Gastroesophageal sphincter (tissue), 4 donors: ENCODE results near the gene MB21D2. TPM values are rescaled to one million over a fixed set of nuclear protein-coding genes. Genes with fewer than 3 reads are reported as not detected.
A peak's percentile ranks its signal among the peaks of the same experiment; 100 is the strongest.

Experiments used
- ATAC-seq: fragments of 150-250 bp; one replicate; pipeline ENCODE4 v1.9.1; 2016; ENCODE audit warnings: mild to moderate bottlenecking, moderate library complexity
- H3K27ac ChIP-seq, 4 donors: fragments of 200-600 bp; sonication (generic) in 3 of 4; 1 replicate in 3 of 4; 2 replicates in 1 of 4; pipeline ENCODE4 v1.5.1; 2016 to 2019
- H3K27me3 ChIP-seq: fragments of 200-600 bp; sonication (generic); one replicate; pipeline ENCODE4 v1.5.1; 2019
- H3K36me3 ChIP-seq, 2 donors: fragments of 200-600 bp; sonication (generic); one replicate each; pipeline ENCODE4 v1.5.1; 2019; ENCODE audit warnings: control low read depth in 1 of 2
- H3K4me1 ChIP-seq, 3 donors: fragments of 200-600 bp; sonication (generic); 1 replicate in 2 of 3; 2 replicates in 1 of 3; pipeline ENCODE4 v1.5.1; 2016 to 2019; ENCODE audit warnings: control low read depth in 2 of 3
- H3K4me3 ChIP-seq, 2 donors: fragments of 200-600 bp; sonication (generic); one replicate each; pipeline ENCODE4 v1.5.1; 2019; ENCODE audit warnings: mild to moderate bottlenecking in 1 of 2, moderate library complexity in 1 of 2
- H3K9me3 ChIP-seq, 3 donors: fragments of 200-600 bp; sonication (generic); one replicate each; pipeline ENCODE4 v1.5.1; 2017 to 2019; ENCODE audit warnings: control low read depth in 2 of 3
- EP300 ChIP-seq: sonication (generic); formaldehyde crosslinking; IDR thresholded peaks from one replicate; pipeline ENCODE4 v1.6.1; 2017; ENCODE audit warnings: antibody characterized with exemption, mild to moderate bottlenecking
- POLR2A ChIP-seq, 2 donors: fragments of 450-650 bp; IDR thresholded peaks; one replicate each; pipeline ENCODE4 v1.6.1; 2017; ENCODE audit warnings: antibody characterized with exemption in 2 of 2, mild to moderate bottlenecking in 2 of 2, moderate library complexity in 1 of 2
- POLR2AphosphoS5 ChIP-seq: sonication (generic); formaldehyde crosslinking; IDR thresholded peaks from one replicate; pipeline ENCODE4 v1.6.1; 2017; ENCODE audit warnings: antibody characterized with exemption
- WGBS, 2 donors: methylation state at CpG; one replicate each; pipeline ENCODE4 v1.1.5; 2018; ENCODE audit warnings: low coverage in 1 of 2; 5-methylcytosine and 5-hydroxymethylcytosine counted together
- total RNA-seq, 4 donors: library from RNA; depleted of rRNA; stranded (reverse); fragments of >200 nt; gene quantifications; one replicate each; pipeline ENCODE4 v1.1.0, GENCODE V29; 2016
- TF ChIP-seq, protein P1 (sequence below), 4 experiments: fragments of 200-600 bp in 2 of 4; fragments of 450-650 bp in 2 of 4; sonication (generic) in 1 of 4; IDR thresholded peaks; one replicate each; pipeline ENCODE4 v1.5.1; 2017 to 2019; ENCODE audit warnings: antibody characterized with exemption in 4 of 4, mild to moderate bottlenecking in 2 of 4, moderate library complexity in 2 of 4

The MB21D2 gene
- total RNA-seq, 4 donors from 2014 or later: 7.0 to 11.5 (median 9.3) TPM

DNA sequence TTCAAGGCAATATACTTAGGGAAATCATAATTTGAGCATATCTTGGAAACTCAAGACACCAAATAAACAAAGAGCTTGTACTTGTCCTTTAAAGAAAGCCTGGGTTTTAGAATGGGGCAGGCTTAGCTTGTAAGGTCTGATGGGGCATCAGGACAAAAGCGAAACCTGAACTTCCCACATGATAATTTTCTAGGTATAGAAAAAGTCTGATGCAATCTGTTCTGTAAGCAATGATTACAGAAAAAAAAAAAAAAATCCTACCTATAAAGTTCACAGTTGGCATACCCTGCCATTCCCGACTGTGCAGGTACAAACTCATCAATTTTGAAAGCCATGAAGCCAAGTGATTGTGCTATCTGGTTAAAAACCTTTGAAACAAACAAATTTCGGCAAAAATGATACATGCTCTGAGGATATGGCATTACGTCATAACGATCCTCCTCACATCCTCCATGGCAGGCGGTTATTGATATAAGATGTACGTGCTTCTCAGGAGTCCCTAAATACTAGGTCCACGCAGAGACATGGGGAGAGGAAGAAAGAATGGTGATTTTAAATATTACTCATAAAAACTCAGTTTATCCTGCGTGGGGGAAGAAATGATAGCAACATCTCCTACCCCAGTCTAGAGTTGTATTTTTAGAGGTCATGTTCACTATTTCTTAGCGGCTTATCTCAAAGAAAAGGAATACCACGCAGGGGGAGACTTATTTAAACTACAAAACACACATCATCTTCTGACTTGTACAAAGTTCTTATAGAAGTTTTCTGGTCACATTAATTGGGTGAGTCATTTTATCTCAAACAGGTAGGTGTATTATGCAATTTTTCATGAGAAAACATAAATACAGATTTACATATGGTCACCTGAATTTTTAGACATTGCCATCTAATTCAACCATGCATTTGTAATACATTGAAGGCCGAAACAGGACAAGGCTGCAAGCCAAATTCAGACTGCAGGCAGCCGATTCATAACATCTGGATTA is 27.0 kb downstream of the MB21D2 start:
- TF ChIP-seq EP300: no peak
- no peak for TF ChIP-seq POLR2AphosphoS5
- TF ChIP-seq POLR2A (IDR thresholded peaks at IDR 0.05): no peak
- TF ChIP-seq, protein P1, sequence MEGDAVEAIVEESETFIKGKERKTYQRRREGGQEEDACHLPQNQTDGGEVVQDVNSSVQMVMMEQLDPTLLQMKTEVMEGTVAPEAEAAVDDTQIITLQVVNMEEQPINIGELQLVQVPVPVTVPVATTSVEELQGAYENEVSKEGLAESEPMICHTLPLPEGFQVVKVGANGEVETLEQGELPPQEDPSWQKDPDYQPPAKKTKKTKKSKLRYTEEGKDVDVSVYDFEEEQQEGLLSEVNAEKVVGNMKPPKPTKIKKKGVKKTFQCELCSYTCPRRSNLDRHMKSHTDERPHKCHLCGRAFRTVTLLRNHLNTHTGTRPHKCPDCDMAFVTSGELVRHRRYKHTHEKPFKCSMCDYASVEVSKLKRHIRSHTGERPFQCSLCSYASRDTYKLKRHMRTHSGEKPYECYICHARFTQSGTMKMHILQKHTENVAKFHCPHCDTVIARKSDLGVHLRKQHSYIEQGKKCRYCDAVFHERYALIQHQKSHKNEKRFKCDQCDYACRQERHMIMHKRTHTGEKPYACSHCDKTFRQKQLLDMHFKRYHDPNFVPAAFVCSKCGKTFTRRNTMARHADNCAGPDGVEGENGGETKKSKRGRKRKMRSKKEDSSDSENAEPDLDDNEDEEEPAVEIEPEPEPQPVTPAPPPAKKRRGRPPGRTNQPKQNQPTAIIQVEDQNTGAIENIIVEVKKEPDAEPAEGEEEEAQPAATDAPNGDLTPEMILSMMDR (IDR thresholded peaks at IDR 0.05): no peak

DNA sequence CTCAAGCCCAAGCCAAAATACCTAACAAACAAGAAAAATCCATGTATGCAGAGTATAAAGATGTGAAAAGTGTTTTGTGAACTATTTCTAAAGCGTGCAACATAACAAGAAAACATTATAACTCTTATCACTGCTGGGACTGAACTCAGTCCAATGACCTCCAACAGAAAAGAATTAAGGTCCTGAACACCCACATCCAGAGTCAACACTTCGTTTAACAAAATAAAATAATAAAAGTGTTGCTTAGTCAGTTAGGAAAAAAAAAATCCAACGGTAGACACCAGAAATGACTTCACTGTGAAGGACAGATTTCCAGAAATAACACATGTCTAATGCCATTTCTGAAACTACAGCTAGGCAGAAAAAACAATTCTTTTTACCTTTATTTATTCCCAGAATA is 28.0 kb downstream of the MB21D2 start:
- peaks cover 6 to 58% (median 12%) of the 10 kb centered on the region in 3 donors for H3K4me1 ChIP-seq
- WGBS, 2 donors: 29 to 31% methylated on average over 3 of the region's 3 CpGs
- TF ChIP-seq EP300 (no peak), POLR2AphosphoS5 (no peak), POLR2A (IDR thresholded peaks at IDR 0.05) (no peak)
- TF ChIP-seq, protein P1 (IDR thresholded peaks at IDR 0.05): no peak
- H3K4me3 ChIP-seq: no peak overlapping the region
- peak overlapping the region in 1 of 4 donors; percentile 62 for H3K27ac ChIP-seq
- ATAC-seq: no peak
- H3K27me3 ChIP-seq: no peaks in the 10 kb centered on the region
- H3K36me3 ChIP-seq: no peaks in the 10 kb centered on the region
- no peaks in the 10 kb centered on the region for H3K9me3 ChIP-seq

More for the DNA sequence above, 27.0 kb downstream of the MB21D2 start:
- Histone ChIP-seq H3K4me3 (no peak overlapping the region), H3K9me3 (no peaks in the 10 kb centered on the region), H3K27ac (no peak overlapping the region), H3K27me3 (no peaks in the 10 kb centered on the region), H3K4me1 (peaks cover 6 to 58% (median 12%) of the 10 kb centered on the region in 3 donors), H3K36me3 (no peaks in the 10 kb centered on the region)
- 86 to 88% methylated on average over 12 to 13 of the region's 13 CpGs for WGBS, 2 donors
- ATAC-seq: no peak

DNA sequence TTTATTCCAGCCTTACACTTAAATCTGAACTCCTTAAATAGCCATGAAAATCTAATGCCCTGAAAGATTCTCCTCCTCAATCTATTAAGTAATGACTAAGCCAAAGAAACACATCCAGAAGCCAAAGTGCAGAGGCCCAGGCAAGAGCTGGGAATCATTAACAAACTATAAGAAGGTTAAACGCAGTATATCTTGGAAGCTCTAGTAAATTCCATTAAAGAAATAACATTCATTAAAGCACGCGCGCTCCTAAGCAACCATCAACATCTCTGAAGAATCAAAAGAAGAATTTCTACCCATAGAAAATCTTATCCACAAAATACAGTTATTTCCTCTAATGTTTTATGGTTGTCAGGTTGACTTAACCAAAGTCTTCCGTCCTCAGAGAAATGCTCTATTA is 29.5 kb downstream of the MB21D2 start:
- 84 to 87% methylated on average over 5 of the region's 5 CpGs for WGBS, 2 donors
- Histone ChIP-seq H3K4me3 (no peak overlapping the region), H3K9me3 (no peaks in the 10 kb centered on the region), H3K36me3 (no peaks in the 10 kb centered on the region), H3K4me1 (peaks cover 6 to 55% (median 12%) of the 10 kb centered on the region in 3 donors), H3K27ac (no peak overlapping the region), H3K27me3 (no peaks in the 10 kb centered on the region)
- no peak for ATAC-seq
- no peak for TF ChIP-seq POLR2AphosphoS5
- TF ChIP-seq, protein P1 (IDR thresholded peaks at IDR 0.05): no peak
- no peak for TF ChIP-seq POLR2A (IDR thresholded peaks at IDR 0.05)
- no peak for TF ChIP-seq EP300

DNA sequence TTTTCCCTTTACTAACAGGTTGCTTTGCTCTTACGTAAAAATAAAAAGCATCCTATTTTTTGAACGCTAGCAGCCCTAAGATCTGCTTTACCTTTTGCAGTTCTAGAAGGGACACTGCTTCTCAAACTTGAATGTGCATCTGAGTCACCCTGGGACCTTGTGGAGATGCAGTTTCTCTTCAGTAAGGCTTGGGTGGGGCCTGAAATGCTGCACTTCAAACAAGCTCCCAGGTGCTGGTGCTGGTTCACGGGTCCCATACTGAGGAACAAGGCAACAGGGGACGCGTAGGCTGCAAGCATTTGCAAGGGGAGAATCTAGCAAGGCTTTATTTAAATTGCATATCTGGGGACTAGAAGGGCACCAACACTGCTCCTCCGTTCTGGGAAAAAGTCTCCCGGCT is 30.0 kb downstream of the MB21D2 start:
- no peak overlapping the region for H3K4me3 ChIP-seq
- ATAC-seq: no peak
- H3K27me3 ChIP-seq: no peaks in the 10 kb centered on the region
- TF ChIP-seq POLR2AphosphoS5 (no peak), EP300 (no peak), POLR2A (IDR thresholded peaks at IDR 0.05) (no peak)
- TF ChIP-seq, protein P1 (IDR thresholded peaks at IDR 0.05): no peak
- H3K9me3 ChIP-seq: no peaks in the 10 kb centered on the region
- WGBS, 2 donors: 84 to 87% methylated on average over 4 to 7 of the region's 7 CpGs
- H3K4me1 ChIP-seq: peaks cover 6 to 53% (median 9%) of the 10 kb centered on the region in 3 donors
- H3K27ac ChIP-seq: no peak overlapping the region
- no peaks in the 10 kb centered on the region for H3K36me3 ChIP-seq
